H54 (cell line): ENCODE results near the gene PCSK6.

Source experiments
- DNase-seq: peaks from one replicate; pipeline ENCODE4 v3.0.0; 2011; ENCODE audit warnings: low spot score, mixed read lengths; ENCODE audit not compliant: insufficient read length
- FAIRE-seq: peaks from 3 replicates; lab custom pipeline; 2011; peaks lifted over from hg19 to GRCh38; lab: Jason Lieb, UNC
- POLR2A ChIP-seq: IDR thresholded peaks from 2 replicates; pipeline ENCODE4 v1.6.1; 2011; ENCODE audit warnings: low read depth, mild to moderate bottlenecking, low read length

PCSK6 gene

GRCh38 chr15:101277943-101278564 is 211.5 kb downstream of the PCSK6 start:
- no peak for TF ChIP-seq POLR2A
- FAIRE-seq (no peak), DNase-seq (no peak)

GRCh38 chr15:101277038-101277822 is 212.3 kb downstream of the PCSK6 start, which contains the start of gene SELENOS:
Gene SELENOS (minus strand): TSS chr15:101277485. CDS start chr15:101277417, 68 bp downstream.
- peak; percentile 60 for TF ChIP-seq POLR2A
- FAIRE-seq = no peak
- DNase-seq = peak; percentile 69

GRCh38 chr15:101276501-101277037 is 212.9 kb downstream of the PCSK6 start:
- no peak for TF ChIP-seq POLR2A
- FAIRE-seq (no peak), DNase-seq (no peak)

GRCh38 chr15:101275018-101275417 is 214.5 kb downstream of the PCSK6 start:
- no peak for FAIRE-seq
- TF ChIP-seq POLR2A = no peak
- no peak for DNase-seq

GRCh38 chr15:101273534-101273933 is 216.0 kb downstream of the PCSK6 start:
- DNase-seq (no peak), FAIRE-seq (no peak)
- no peak for TF ChIP-seq POLR2A

GRCh38 chr15:101272584-101272983 is 216.9 kb downstream of the PCSK6 start:
- FAIRE-seq = no peak
- DNase-seq = no peak
- no peak for TF ChIP-seq POLR2A

DNA sequence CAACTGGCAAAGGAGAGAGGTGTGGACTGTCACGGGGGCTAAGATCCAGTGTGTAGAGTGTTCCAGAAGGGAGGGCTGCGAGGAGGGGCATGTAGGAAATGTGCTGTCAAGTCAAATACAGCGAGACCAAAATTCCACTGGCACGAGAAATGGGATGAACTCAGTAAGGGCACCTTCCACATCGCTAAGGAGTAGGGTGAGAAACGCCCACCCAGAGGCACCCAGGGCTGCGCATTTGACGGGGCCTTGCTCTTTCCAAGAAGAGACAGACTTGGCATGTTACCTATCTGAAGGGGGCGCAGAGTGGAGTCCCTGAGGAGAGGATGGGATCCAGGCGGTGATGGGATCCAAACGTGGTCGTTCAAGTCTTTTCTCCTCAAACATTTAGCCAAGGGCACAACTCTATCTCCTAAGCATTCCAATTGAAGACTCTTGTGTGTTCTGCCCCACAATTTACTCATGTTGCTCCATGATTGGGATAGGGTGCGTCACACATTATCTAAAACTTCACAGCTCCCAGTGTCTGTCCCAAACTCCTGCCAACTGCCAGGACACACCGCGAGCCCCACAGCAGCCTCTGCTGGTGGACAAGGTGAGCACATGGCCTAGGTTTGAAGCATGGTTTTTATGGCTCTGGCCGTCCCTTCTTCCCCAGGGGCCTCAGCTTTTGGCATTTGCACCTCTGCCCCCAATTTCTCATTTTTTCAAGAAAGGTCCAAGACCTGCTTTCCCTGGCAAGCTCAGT is 219.9 kb downstream of the PCSK6 start:
- TF ChIP-seq POLR2A = no peak
- FAIRE-seq (no peak), DNase-seq (no peak)

DNA sequence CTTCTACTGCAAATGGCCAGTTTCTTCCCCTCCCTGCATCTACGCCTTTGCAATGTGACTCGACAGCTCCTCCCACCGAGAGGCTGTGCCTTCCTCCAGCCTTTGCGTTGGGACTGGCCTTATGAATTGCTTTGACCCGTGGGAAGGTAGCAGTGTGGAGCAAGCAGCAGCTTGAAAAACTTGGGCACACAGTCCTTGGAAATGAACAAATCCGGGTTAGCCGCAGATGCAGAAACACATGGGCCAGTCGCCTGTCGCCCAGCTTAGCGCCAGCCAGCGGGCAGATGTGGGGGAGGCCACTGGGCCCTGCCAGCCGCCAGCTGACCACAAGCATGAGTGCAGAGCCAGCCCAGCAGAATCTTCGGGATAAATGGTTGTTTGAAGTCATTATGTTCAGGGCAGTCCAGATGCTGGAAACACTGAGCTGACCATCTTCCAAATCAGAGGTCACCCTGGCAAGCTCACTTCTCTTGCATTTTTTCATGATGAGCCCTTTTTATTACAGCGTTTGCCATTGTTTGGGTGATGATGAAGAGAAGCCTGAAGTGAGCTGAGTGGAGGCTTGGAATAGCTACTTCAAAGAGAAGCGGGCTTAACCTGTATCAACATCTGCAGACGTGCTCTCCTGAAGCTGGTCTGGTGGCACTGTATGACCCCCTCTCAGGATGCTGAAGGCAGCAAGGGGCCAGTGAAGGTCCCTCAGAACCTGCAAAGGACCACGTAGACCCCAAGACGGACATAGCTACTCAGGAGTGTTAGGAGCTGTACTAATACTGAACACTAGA is 222.0 kb downstream of the PCSK6 start:
- peak; percentile 40 for DNase-seq
- FAIRE-seq = no peak
- peak; percentile 35; the same call in 1 of the 2 replicates for TF ChIP-seq POLR2A

- FAIRE-seq (no peak), DNase-seq (no peak)
- no peak for TF ChIP-seq POLR2A
These were observed 222.7 kb downstream of the PCSK6 start for GRCh38 chr15:101266787-101267186.

DNA sequence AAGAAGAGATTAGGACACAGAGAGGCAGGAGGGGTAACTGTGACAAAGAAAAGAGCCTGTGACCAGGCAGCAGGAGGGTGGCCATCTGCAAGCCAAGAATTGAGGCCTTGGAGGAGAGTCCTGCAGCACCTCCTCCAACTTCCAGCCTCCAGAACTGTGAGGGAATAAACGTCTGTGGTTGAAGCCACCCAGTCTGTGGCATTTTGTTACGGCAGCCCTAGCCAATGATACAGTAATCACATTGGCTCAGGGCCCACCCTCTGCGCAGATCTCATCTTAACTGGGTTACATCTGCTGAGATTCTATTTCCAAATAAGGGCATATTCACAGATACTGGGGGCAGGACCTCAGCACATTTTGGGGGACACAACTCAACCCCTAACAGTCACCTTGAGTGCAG is 223.5 kb downstream of the PCSK6 start:
- DNase-seq = no peak
- no peak for TF ChIP-seq POLR2A
- FAIRE-seq = no peak

DNA sequence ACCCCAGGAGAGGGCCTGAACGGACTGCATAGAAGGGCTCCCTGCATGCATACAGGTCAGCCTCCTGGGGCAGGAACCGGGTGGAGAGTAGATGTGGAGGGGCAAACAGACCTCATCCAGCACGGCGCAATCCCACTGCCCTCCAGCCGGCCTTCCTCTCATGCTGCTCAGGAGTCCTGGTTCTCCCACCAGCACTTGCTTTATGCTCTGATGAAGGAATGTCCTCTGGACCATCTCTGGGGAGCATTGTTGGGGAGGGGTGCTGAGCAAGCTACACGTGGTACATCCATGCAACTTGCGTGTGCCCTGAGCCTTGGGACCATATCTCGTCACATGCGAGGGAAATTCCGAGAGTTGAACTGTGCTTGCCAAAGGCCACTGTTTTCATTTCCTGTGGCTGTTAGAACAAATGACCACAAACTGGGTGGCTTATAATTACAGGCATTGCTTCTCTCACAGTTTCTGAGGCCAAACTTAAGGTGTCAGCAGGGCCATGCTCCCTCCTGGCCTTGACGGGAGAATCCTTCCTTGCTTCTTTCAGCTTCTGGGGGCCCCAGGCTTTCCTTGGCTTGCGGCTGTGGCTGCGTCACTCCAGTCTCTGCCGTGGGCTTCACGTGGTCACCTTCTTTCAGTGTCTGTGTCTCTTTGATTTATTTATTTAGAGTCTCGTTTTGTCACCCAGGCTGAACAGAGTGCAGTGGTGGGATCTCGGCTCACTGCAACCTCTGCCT is 224.4 kb downstream of the PCSK6 start:
- no peak for DNase-seq
- FAIRE-seq = no peak
- no peak for TF ChIP-seq POLR2A

GRCh38 chr15:101264011-101264410 is 225.5 kb downstream of the PCSK6 start:
- no peak for TF ChIP-seq POLR2A
- DNase-seq = no peak
- FAIRE-seq = no peak

GRCh38 chr15:101262551-101262950 is 227.0 kb downstream of the PCSK6 start:
- TF ChIP-seq POLR2A = no peak
- FAIRE-seq (no peak), DNase-seq (no peak)
